Peyer's patch (tissue), 4 donors: ENCODE measurements around the gene RPA1. TPM values are rescaled to one million over a fixed set of nuclear protein-coding genes. Genes with fewer than 3 reads are reported as not detected.
"Not testable (repeated sequence)": the region's sequence is repeated elsewhere in the genome, so short reads cannot be mapped to it uniquely, and the experiment has no call there.

Experiments
- DNase-seq, 3 donors: peaks; one replicate each; pipeline ENCODE4 v3.0.0-alpha.2; 2017 to 2019
- H3K27ac ChIP-seq, 4 donors: fragments of 200-600 bp; sonication (generic); one replicate each; pipeline ENCODE4 v1.5.1; 2016 to 2019
- H3K27me3 ChIP-seq, 2 donors: fragments of 200-600 bp; sonication (generic); one replicate each; pipeline ENCODE4 v1.5.1; 2019
- H3K36me3 ChIP-seq, 3 donors: fragments of 200-600 bp; sonication (generic); one replicate each; pipeline ENCODE4 v1.5.1; 2016 to 2019
- H3K4me1 ChIP-seq, 4 donors: fragments of 200-600 bp; sonication (generic); one replicate each; pipeline ENCODE4 v1.5.1; 2016 to 2019
- H3K4me3 ChIP-seq, 4 donors: fragments of 200-600 bp; sonication (generic); 1 replicate in 3 of 4; 2 replicates in 1 of 4; pipeline ENCODE4 v1.5.1; 2016 to 2019; ENCODE audit warnings: mild to moderate bottlenecking in 1 of 4
- H3K9me3 ChIP-seq, 4 donors: fragments of 200-600 bp; sonication (generic); one replicate each; pipeline ENCODE4 v1.5.1; 2016 to 2019; ENCODE audit warnings: mild to moderate bottlenecking in 1 of 4
- POLR2A ChIP-seq, 2 donors: fragments of 450-650 bp; IDR thresholded peaks; one replicate each; pipeline ENCODE4 v1.5.1; 2017; ENCODE audit warnings: antibody characterized with exemption in 2 of 2, mild to moderate bottlenecking in 2 of 2, moderate library complexity in 2 of 2
- total RNA-seq, 4 donors: library from RNA; depleted of rRNA; stranded (reverse); fragments of >200 nt; gene quantifications; one replicate each; pipeline ENCODE4 v1.1.0, GENCODE V29; 2016
- TF ChIP-seq, protein P1 (sequence below), 6 experiments: fragments of 450-650 bp in 4 of 6; fragments of 200-600 bp in 2 of 6; sonication (generic) in 1 of 6; IDR thresholded peaks; one replicate each; pipeline ENCODE4 v1.5.1; 2017 to 2019; ENCODE audit warnings: antibody characterized with exemption in 6 of 6, mild to moderate bottlenecking in 3 of 6, moderate library complexity in 1 of 6

The RPA1 gene
- total RNA-seq, 4 donors from 2014 or later: 17.2 to 32.2 (median 26.0) TPM

DNA sequence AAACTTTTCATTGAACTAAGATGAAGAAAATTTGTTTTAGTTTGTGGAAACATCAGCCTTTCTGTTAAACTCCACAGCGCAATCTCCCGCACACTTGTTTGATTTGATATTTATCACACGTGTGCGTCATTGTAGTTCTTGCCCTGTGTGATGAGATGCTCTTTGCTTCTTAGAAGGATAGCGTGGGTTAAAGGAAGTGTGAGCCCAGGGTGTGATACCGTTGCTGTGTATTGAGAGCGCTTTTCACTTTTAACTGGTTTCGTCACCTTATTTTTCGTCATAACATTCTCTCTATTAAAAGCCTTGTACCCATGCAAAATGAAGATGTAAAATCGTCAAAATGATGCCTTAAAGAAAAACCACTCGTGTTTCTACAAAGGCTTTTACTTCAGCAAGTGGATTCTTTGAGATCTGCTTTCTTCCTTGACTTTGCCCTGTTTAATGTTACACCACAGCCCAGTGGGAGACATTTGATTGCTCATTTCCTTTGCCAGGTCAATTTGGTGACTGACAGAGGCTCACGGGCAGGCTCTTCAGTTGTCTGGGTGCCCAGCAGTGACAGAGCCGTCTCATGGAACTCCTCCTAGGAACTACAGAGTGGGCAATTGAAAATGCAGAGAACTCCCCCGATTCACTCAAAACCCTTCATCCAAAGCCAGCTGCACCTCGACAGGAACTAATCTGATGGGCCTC lies 61.1 kb downstream of the RPA1 start:
- Histone ChIP-seq H3K4me3 (no peak overlapping the region), H3K27me3 (no peaks in the 10 kb centered on the region), H3K27ac (no peak overlapping the region), H3K9me3 (no peaks in the 10 kb centered on the region), H3K4me1 (no peaks in the 10 kb centered on the region), H3K36me3 (peaks cover 0 to 84% (median 0%) of the 10 kb centered on the region in 3 donors)
- no peak for TF ChIP-seq POLR2A (IDR thresholded peaks at IDR 0.05)
- TF ChIP-seq, protein P1, sequence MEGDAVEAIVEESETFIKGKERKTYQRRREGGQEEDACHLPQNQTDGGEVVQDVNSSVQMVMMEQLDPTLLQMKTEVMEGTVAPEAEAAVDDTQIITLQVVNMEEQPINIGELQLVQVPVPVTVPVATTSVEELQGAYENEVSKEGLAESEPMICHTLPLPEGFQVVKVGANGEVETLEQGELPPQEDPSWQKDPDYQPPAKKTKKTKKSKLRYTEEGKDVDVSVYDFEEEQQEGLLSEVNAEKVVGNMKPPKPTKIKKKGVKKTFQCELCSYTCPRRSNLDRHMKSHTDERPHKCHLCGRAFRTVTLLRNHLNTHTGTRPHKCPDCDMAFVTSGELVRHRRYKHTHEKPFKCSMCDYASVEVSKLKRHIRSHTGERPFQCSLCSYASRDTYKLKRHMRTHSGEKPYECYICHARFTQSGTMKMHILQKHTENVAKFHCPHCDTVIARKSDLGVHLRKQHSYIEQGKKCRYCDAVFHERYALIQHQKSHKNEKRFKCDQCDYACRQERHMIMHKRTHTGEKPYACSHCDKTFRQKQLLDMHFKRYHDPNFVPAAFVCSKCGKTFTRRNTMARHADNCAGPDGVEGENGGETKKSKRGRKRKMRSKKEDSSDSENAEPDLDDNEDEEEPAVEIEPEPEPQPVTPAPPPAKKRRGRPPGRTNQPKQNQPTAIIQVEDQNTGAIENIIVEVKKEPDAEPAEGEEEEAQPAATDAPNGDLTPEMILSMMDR (IDR thresholded peaks at IDR 0.05): no peak
- no peak for DNase-seq

GRCh38 chr17:1894753-1895339 lies 65.0 kb downstream of the RPA1 start:
- H3K4me3 ChIP-seq: no peak overlapping the region
- H3K36me3 ChIP-seq: peaks cover 0 to 79% (median 0%) of the 10 kb centered on the region in 3 donors
- H3K27ac ChIP-seq: no peak overlapping the region
- DNase-seq: no peak
- H3K9me3 ChIP-seq: no peaks in the 10 kb centered on the region
- no peaks in the 10 kb centered on the region for H3K27me3 ChIP-seq
- no peaks in the 10 kb centered on the region for H3K4me1 ChIP-seq
- TF ChIP-seq, protein P1 (IDR thresholded peaks at IDR 0.05): no peak

DNA sequence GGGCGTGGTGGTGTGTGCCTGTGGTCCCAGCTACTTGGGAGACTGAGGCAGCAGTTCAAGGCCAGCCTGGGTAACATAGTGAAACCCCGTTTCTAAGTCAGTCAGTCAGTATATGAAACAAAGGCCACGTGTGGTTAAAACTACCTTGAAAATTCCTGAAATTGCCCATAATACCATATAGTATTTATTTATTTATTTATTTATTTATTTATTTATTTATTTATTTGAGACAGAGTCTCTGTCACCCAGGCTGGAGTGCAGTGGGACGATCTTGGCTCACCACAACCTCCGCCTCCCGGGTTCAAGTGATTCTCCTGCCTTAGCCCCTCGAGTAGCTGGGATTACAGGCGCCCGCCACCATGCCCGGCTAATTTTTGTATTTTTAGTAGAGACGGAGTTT lies 65.7 kb downstream of the RPA1 start:
- not testable (repeated sequence) for DNase-seq, H3K27me3 ChIP-seq, H3K4me1 ChIP-seq, H3K9me3 ChIP-seq, H3K4me3 ChIP-seq, H3K27ac ChIP-seq
- H3K36me3 ChIP-seq: peaks cover 0 to 72% (median 0%) of the 10 kb centered on the region in 3 donors

DNA sequence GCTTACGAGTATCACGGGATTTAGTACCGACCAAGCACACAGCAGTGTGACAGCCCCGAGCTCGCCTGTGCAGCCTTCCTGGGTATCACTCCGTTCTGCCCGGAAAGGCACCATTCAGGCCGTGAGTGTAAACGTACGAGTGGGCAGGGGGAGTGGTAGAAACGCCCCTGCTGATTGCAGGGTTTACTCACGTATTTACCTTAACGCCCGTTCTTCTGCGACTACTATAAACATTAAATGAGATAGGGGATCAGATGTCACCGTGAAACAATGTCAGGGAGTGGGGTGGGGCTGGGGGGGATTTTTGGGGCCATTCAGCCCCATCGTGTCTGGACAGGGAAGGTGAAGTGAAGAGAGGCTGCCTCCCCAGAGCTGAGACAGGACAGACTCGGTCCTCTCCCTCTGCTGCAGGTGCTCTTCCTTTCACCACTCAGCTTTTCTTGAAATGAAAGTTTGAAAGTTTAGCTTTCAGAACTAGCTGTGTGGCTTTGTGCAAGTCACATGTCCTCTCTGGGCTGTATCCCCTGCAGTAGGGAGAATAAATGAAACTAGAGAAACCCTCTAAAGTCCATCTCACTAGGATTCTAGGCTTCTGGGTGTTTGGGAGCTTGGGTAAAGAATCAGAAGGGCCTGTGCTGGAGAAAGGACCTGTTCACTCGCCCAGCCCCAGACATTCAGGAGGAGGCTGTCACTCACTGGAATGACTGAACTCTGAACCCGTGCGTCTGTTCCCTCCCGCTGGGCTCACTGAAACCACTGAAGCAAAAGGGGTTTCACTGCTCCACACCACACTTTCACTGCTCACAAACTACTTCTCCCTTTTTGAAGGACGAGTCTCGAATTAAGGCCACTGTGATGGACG lies 66.7 kb downstream of the RPA1 start:
- no peak for DNase-seq
- peaks cover 0 to 62% (median 0%) of the 10 kb centered on the region in 3 donors for H3K36me3 ChIP-seq
- no peak overlapping the region for H3K4me3 ChIP-seq
- TF ChIP-seq, protein P1 (IDR thresholded peaks at IDR 0.05): no peak
- no peak for TF ChIP-seq POLR2A (IDR thresholded peaks at IDR 0.05)
- no peak overlapping the region for H3K27ac ChIP-seq
- H3K9me3 ChIP-seq: no peaks in the 10 kb centered on the region
- no peaks in the 10 kb centered on the region for H3K27me3 ChIP-seq
- no peaks in the 10 kb centered on the region for H3K4me1 ChIP-seq

DNA sequence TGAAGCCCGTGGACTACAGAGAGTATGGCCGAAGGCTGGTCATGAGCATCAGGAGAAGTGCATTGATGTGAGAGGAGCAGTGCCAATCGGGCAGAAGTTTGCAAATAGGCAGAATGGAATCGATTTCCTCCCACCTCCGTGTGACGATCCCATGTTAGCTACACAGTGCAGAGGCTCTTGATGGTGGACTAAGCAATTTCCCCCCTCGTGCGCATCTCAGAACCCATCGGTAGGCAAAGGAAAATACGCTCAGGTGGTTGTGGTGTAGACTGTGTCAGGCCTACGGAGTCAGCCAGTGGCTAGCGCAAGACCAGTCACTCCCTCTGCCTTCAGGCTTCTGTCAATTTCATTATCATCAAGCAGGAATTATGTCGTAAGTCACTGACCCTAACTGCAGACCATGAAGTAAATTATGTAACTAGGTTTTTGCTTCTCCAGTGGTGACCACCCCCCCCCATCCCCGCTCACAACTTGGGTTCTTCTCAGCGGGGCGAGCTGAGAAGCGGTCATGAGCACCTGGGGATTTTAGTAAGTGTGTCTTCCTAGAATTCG lies 67.4 kb downstream of the RPA1 start:
- TF ChIP-seq POLR2A (IDR thresholded peaks at IDR 0.05): no peak
- TF ChIP-seq, protein P1 (IDR thresholded peaks at IDR 0.05): no peak
- H3K36me3 ChIP-seq: peaks cover 0 to 55% (median 0%) of the 10 kb centered on the region in 3 donors
- H3K27me3 ChIP-seq: no peaks in the 10 kb centered on the region
- no peak overlapping the region for H3K4me3 ChIP-seq
- DNase-seq: no peak
- no peak overlapping the region for H3K27ac ChIP-seq
- no peaks in the 10 kb centered on the region for H3K4me1 ChIP-seq
- no peaks in the 10 kb centered on the region for H3K9me3 ChIP-seq
